HG02642 (cell line): ENCODE data around the gene DEFB118.
"Not testable (repeated sequence)": the region's sequence is repeated elsewhere in the genome, so short reads cannot be mapped to it uniquely, and the experiment has no call there.

Experiments
- ATAC-seq: cut with Tn5 transposase; IDR thresholded peaks from one replicate; pipeline ENCODE4 v1.9.1; 2021; ENCODE audit warnings: mild to moderate bottlenecking; ENCODE audit not compliant: unreplicated experiment, poor library complexity

DEFB118 gene, protein sequence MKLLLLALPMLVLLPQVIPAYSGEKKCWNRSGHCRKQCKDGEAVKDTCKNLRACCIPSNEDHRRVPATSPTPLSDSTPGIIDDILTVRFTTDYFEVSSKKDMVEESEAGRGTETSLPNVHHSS

DNA sequence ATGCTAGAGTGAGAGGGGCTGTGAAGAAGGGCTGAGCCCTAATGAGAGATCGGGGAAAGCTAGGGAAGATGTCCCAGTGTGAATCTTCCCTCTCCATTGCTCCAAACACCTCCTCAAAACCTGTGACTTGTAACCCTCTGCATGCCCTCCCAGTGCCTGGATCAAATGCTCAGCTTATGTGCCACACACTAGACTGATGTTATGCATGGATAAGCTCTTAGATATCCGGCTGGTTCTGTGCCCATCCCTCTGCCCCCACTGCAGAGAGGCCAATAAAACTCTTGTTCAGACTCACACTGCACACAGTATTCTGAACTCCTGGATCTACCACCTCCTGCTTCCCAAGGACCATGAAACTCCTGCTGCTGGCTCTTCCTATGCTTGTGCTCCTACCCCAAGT lies at the start of gene DEFB118:
Gene DEFB118 (plus strand): TSS at position 301 of the 400 bp plus-strand sequence. CDS start 50 bp downstream, at position 351.
- no peak for ATAC-seq

DNA sequence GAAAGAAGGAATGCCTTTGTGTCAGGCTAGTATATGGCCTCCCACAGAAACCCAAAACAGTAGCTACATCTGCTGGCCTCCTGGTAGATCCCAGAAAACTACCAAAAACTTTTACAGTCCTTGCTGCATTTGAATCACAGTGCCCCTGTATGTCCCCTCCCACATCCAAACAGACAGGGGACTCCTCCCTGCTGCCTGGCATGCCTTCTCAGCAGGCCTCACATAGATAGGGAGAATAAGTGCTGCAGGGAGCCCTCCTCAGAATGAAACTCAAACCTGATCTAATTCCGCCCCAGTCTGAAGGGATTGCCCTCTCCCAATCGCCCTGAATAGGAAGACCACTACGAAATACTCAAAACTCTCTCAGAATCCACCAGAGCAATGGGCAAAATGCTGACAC lies 45.9 kb upstream of the DEFB118 start:
- no peak for ATAC-seq

DNA sequence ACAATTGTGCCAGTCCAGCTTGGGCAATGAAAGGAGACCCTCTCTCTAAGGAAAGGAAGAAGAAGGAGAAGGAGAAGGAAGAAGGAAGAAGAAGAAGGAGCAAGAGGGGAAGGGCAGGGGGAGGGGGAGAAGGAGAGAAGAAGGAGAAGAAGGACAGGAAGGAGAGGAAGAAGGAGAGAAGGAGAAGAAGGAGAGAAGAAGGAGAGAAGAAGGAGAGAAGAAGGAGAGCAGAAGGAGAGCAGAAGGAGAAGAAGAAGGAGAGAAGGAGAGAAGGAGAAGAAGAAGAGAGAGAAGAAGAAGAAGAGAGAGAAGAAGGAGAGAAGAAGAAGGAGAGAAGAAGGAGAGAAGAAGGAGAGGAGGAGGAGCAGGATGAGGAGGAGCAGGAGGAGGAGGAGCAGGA lies 37.5 kb upstream of the DEFB118 start:
- no peak for ATAC-seq

DNA sequence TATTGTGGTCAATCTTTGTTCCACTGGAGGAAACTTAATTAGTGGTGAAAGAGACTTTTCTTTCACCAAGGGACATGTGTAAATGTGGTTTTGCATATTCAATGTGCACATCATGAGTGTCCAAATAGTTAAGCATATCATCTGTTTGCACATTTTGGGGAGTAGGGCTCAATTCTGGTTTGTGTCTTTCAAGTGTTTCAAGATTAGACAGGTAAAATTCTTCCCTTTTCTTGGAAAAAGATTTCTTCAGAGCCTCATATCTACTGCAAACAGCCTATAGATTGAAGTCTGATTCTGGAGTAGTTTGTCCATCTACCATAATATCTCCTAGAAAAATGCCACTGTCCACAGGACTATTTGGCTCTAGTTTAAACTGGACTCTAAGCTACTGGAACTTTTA lies 26.9 kb upstream of the DEFB118 start:
- ATAC-seq: no peak

DNA sequence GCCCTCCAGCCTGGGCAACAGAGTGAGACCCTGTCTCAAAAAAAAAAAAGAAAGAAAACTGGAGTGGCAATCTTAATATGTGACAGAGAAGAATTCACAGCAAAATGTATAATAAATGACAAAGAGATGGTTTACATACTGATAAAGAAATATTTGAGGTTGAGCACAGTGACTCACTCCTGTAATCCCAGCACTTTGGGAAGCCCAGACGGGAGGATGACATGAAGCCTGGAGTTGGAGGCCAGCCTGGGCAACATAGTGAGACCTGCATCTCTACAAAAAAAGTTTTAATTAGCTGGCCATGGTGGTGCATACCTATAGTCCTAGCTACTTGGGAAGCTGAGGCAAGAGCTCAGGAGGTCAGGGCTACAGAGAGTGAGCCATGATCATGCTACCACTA lies 12.4 kb upstream of the DEFB118 start:
- no peak for ATAC-seq

DNA sequence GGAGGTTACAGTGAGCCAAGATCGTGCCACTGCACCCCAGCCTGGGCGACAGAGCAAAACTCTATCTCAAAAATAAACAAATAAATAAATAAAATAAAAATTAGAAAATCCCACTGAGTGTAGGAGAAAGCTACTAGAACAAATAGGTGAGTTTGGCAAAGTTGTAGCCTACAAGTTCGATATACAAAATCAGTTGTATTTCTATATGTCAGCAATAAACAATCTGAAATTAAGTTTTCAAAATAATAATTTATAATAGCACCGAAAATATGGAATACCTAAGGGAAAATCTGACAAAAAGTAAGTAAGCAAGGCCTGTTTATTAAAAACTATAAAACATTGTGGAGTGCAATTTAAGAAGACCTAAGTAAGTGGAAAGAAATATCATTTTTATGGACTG lies 5.1 kb upstream of the DEFB118 start:
- ATAC-seq: no peak

DNA sequence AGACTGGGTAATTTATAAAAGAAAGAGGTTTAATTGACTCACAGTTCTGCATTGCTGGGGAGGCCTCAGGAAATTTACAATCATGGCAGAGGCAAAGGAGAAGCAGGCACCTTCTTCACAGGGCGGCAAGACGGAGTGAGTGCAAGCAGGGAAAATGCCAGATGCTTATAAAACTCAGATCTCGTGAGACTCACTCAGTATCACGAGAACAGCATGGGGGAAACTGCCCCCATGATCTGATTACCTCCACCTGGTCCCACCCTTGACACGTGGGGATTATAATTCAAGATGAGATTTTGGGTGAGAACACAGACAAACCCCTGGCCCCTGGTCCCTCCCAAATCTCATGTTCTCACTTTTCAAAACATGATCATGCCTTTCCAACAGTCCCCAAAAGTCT lies 4.1 kb upstream of the DEFB118 start:
- not testable (repeated sequence) for ATAC-seq

DNA sequence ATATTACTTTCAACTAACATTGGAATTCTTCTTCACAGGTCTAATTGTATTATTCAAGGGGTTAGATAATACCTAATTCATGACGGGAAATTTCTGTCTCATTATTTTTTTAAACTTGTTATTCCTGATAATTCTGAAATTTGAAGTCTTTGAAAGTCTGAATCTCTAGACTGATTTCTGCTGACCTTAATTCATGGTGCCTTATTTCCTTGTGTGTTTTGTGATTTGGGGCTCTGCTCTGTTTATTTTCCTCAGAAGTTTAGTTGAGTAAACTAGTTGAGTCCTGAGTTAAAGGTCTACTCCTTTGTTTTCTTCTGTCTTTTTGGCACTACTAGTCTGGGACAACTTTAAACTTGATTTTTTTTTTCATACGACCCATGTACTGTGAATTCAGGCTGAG lies 5.9 kb downstream of the DEFB118 start:
- ATAC-seq: no peak

DNA sequence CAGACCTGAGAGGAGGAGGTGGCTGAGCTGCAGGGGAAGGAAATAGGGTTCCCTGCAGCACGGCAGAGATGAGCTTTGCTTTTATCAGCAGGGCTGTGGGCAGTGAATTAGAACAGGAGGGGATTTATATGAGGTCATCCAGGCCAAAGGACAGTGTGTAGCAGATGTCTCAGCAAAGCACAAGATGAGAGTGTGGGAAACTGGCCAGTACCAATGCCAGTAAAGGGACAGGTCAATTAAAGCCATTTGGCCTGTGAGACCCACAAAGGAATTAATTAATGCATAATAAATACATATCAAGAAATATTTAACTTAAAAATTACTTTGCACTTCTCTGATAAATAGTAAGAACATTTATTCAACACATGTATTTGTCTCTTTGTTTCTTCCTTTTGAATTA lies 22.1 kb downstream of the DEFB118 start, which contains the start of gene DEFB119:
Gene DEFB119 (minus strand): TSS at position 101 of the 400 bp plus-strand sequence. CDS start 107 bp downstream, outside the sequence.
- ATAC-seq: no peak

DNA sequence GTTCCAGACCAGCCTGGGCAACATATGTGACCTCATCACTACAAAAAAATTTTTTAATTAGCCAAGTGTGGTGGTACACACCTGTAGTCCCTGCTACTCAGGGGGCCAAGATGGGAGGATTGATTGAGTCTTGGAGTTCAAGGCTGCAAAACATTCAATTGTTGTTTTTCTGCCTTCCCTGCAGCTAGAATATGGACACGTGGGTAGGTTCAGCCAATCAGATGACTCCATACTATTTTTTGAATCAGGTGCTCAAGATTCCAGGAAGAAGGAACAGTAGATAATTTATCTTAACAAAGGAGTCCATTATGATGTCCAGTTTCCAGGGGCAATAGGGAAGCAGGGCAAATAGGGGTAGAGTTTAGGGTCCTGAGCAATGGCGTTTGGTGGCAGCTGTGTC lies 24.4 kb downstream of the DEFB118 start:
- ATAC-seq: no peak

DNA sequence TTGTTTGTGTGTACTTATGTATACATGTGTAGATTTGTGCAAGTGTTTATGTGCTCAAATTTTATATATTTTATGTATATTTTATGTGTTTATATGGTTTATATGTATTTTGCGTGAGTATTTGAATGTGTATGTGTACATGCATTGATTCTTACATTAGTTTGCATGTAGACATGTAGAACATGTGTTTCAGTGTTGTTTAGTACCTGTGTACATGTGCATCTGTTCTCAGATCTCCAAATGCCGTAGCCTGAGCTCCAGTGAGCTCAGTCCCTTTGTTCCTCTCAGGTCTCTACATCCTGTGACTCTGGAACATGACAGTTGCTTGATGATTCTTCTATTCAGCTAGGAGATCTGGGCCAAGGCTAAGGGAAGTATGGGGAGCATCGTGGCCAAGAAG lies 26.5 kb downstream of the DEFB118 start:
- no peak for ATAC-seq

DNA sequence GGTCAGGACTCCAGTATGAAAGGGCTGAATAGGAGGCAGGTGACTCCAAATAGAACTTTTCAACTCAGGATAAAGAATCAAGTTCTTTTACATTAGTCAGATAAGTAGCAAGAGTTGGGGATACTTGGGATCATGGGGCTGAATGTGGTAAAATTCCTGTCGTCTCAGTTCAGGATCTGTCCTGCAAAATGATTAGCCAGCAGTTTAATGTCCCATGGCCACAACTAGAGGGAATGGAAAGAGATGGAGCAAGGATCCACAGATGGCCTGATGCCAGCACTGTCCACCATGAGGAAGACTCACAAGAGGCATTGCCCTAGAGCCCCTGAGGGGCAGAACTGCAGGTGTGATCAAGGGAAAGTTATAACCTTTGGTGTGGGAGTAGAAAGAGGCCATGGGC lies 35.5 kb downstream of the DEFB118 start:
- no peak for ATAC-seq

DNA sequence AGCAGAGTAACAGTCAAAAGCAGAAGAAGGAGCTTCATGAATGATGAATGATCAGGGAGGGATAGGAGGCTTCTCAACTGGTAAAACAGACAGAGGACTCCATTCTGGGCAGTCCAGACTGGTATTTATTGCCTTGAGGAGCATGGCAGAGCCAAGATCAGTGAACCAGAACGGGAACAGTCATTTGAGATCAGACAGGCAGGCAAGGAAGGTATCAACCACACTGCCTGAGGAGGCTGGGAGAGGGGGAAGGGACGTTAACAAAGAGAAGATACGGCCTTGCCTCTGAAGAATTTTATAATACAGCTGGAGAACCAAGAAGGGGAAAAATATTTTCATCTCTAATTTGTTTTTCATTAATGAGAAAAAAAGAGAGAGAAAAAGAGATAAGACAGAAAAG lies 37.7 kb downstream of the DEFB118 start, which contains the start of gene DEFB121:
Gene DEFB121 (minus strand): TSS at position 101 of the 400 bp plus-strand sequence. CDS start 63 bp downstream, at position 38.
- ATAC-seq: no peak

DNA sequence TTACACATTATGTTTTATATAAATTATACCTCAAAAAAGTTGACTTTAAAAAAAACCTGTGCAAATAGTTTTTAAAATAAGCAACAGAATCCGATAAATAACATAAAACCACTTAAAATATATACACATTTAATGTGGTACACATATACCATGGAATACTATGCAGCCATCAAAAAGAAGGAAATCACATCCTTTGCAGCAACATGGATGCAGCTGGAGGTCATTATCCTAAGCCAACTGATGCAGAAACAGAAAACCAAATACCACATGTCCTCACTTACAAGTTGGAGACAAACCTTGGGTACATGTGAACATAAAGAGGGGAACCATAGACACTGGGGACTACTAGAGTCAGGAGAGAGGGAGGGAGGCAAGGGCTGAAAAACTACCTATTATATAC lies 41.6 kb downstream of the DEFB118 start:
- no peak for ATAC-seq

DNA sequence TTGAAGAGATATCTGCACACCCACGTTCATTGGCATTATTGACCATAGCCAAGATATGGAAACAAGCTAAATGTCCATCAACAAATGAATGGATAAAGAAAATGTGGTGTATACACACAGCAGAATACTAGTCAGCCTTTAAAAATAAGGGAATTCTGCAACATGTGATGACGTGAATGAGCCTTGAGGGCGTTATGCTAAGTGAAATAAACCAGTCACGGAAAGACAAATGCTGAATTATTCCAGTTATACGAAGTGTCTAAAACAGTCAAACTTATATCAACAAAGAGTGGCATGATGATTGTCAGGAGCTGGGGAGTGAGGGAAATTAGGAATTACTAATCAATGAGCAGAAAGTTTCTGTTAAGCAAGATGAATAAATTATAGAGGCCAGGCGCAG lies 46.0 kb downstream of the DEFB118 start:
- no peak for ATAC-seq

DNA sequence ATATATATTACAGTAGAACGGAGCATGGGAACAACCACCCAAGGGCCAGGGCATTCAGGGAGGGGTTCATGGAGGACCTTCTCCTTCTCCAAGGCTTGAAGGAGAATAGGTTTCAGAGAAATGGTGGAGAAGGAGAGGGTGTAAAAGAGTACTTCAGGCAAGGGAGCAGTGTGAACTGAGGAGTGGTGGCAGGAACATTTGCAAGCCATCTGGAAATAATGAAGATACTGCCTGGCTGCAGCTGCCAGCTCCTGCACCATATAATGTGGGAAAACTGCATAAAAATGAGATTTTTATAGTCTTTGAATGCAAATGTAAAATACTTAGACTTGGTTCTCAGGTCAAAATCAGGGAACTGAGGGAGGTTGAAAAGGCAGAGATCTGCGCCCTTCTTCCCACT lies 47.3 kb downstream of the DEFB118 start:
- ATAC-seq: no peak

DNA sequence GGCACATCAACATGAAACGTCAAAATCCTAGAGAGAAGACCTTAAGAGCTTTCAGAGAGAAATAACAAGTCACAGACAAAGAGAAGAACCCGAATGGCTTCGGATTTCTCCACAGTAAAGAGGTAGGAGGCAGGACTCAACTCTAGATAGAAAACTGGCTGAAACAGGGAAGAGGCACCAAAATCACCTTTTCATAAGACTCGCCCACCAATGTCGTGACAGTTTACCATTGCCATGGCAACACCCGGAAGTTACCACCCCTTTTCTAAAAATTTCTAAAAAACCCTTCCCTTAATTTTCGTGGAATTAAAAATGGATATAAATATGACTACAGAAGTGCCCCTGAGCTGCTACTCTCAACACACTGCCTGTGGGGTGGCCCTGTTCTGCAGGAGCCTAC lies 49.9 kb downstream of the DEFB118 start:
- ATAC-seq: no peak
